PC-9 (cell line): ENCODE measurements around the gene DBH. TPM values are rescaled to one million over a fixed set of nuclear protein-coding genes. Genes with fewer than 3 reads are reported as not detected.

ENCODE experiments used
- BruUV-seq: library from RNA; stranded (reverse); fragments of 400-500 nt; replicated peaks from 2 replicates; lab custom pipeline; 2021; lab: Mats Ljungman, UMichigan
- CTCF ChIA-PET: fragments of 300-600 bp; sonication (Branson Sonifier 250); formaldehyde crosslinking; loops from one replicate; lab custom pipeline; 2022; ENCODE audit warnings: antibody characterized with exemption; lab: Charles Lee
- POLR2A ChIA-PET: fragments of 300-600 bp; sonication (Branson Sonifier 250); formaldehyde crosslinking; loops from one replicate; lab custom pipeline; 2022; ENCODE audit warnings: antibody characterized with exemption; ENCODE audit not compliant: unreplicated experiment; lab: Charles Lee
- DNase-seq, 2 experiments: peaks; one replicate each; pipeline versions ENCODE4 v3.0.0 to v3.0.0-alpha.2; 2015 to 2022; ENCODE audit warnings: mixed read lengths in 1 of 2
- H2AFZ ChIP-seq: fragments of 200-600 bp; sonication (generic); 2 replicates; pipeline ENCODE4 v1.8.1; 2017; ENCODE audit warnings: antibody characterized with exemption
- H3F3A ChIP-seq: fragments of 200-600 bp; sonication (generic); 2 replicates; pipeline ENCODE4 v1.8.1; 2017; ENCODE audit warnings: antibody characterized with exemption, mild to moderate bottlenecking, low read depth; ENCODE audit not compliant: insufficient read depth
- H3K27ac ChIP-seq: fragments of 200-600 bp; sonication (generic); 2 replicates; pipeline ENCODE4 v1.6.1; 2016; ENCODE audit warnings: mixed run types
- H3K27me3 ChIP-seq: fragments of 200-600 bp; sonication (generic); 2 replicates; pipeline ENCODE4 v1.6.1; 2016; ENCODE audit warnings: low read depth, mixed run types; ENCODE audit not compliant: insufficient read depth
- H3K36me3 ChIP-seq: fragments of 200-600 bp; sonication (generic); 2 replicates; pipeline ENCODE4 v1.6.1; 2016; ENCODE audit warnings: low read depth, mixed run types
- H3K4me1 ChIP-seq: fragments of 200-600 bp; sonication (generic); replicated peaks from 2 replicates; pipeline ENCODE4 v1.6.1; 2016; ENCODE audit warnings: mixed run types; ENCODE audit not compliant: insufficient read depth
- H3K4me2 ChIP-seq: fragments of 200-600 bp; sonication (generic); 2 replicates; pipeline ENCODE4 v1.6.1; 2017; ENCODE audit warnings: mixed run types
- H3K4me3 ChIP-seq: fragments of 200-600 bp; sonication (generic); 2 replicates; pipeline ENCODE4 v1.6.1; 2016; ENCODE audit warnings: mixed run types
- H3K79me2 ChIP-seq: fragments of 200-600 bp; sonication (generic); 2 replicates; pipeline ENCODE4 v1.6.1; 2017; ENCODE audit warnings: low read depth, mixed run types
- H3K9me2 ChIP-seq: fragments of 200-600 bp; sonication (generic); 2 replicates; pipeline ENCODE4 v1.8.1; 2017; ENCODE audit warnings: mild to moderate bottlenecking; ENCODE audit not compliant: insufficient read depth
- H3K9me3 ChIP-seq: fragments of 200-600 bp; sonication (generic); 2 replicates; pipeline ENCODE4 v1.8.1; 2016; ENCODE audit warnings: low read depth; ENCODE audit not compliant: insufficient read depth
- H4K20me1 ChIP-seq: fragments of 200-600 bp; sonication (generic); 2 replicates; pipeline ENCODE4 v1.8.1; 2017; ENCODE audit not compliant: insufficient read depth
- EZH2 ChIP-seq: fragments of 200-600 bp; sonication (generic); IDR thresholded peaks from 2 replicates; pipeline ENCODE4 v1.8.0; 2017; ENCODE audit warnings: antibody characterized with exemption, low read depth
- intact Hi-C: fragments of 100-400 bp; cut with micrococcal nuclease; formaldehyde crosslinking; loops from one replicate; pipeline ENCODE4 v1.10.0; 2022; ENCODE audit not compliant: unreplicated experiment
- total RNA-seq: library from RNA; stranded (reverse); gene quantifications from 2 replicates; pipeline ENCODE4 v1.2.3, GENCODE V29; 2021
- TF ChIP-seq, protein P1 (sequence below): fragments of 200-600 bp; sonication (generic); conservative IDR thresholded peaks from 2 replicates; pipeline ENCODE4 v1.6.1; 2017; ENCODE audit warnings: mixed run types, antibody characterized with exemption, mild to moderate bottlenecking, moderate library complexity

The DBH gene
- total RNA-seq, 1 experiment from 2014 or later: not detected

DNA sequence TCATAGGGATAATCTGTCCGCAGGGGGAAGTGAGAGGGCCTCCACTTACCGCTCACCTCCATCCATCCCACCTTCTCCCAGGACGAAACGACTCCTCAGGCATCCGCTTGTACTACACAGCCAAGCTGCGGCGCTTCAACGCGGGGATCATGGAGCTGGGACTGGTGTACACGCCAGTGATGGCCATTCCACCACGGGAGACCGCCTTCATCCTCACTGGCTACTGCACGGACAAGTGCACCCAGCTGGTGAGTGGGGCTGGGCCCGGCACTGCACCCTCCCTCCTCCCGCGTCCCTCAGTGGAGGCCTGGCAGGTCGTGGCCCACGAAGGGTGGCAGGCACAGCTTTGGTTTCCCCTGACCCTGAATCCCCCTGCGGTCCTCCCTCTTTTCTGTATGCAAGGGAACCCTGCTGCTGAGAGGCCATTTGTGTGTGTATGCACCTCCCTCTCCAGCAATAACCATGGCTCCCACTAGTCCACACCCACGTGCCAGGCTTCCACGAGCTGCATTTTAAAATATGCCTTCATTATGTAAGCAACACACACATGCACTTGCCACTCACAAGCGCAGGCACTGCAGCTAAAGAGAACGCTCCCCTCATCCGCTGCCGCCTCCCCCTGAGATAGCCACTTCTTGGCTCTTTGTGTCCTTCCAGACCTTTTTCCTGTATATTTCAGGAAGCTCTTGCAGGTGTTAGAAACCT, 11.8 kb downstream of the DBH start:
- DNase-seq: no peak
- TF ChIP-seq EZH2: no peak
- TF ChIP-seq, protein P1, sequence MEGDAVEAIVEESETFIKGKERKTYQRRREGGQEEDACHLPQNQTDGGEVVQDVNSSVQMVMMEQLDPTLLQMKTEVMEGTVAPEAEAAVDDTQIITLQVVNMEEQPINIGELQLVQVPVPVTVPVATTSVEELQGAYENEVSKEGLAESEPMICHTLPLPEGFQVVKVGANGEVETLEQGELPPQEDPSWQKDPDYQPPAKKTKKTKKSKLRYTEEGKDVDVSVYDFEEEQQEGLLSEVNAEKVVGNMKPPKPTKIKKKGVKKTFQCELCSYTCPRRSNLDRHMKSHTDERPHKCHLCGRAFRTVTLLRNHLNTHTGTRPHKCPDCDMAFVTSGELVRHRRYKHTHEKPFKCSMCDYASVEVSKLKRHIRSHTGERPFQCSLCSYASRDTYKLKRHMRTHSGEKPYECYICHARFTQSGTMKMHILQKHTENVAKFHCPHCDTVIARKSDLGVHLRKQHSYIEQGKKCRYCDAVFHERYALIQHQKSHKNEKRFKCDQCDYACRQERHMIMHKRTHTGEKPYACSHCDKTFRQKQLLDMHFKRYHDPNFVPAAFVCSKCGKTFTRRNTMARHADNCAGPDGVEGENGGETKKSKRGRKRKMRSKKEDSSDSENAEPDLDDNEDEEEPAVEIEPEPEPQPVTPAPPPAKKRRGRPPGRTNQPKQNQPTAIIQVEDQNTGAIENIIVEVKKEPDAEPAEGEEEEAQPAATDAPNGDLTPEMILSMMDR: no peak
- Histone ChIP-seq H3K9me3 (no peaks in the 10 kb centered on the region), H4K20me1 (no peaks in the 10 kb centered on the region), H3K4me3 (no peak overlapping the region), H3K9me2 (no peaks in the 10 kb centered on the region), H2AFZ (no peak overlapping the region), H3K4me2 (no peak overlapping the region), H3K36me3 (no peaks in the 10 kb centered on the region), H3F3A (no peaks in the 10 kb centered on the region), H3K4me1 (no peaks in the 10 kb centered on the region), H3K27me3 (peaks cover 98% of the 10 kb centered on the region), H3K27ac (no peak overlapping the region), H3K79me2 (no peaks in the 10 kb centered on the region)
- CTCF ChIA-PET: no interaction called here
- POLR2A ChIA-PET: no interaction called here
- BruUV-seq: no TSS peak
- intact Hi-C loops: no loop called here

- no TSS peak for BruUV-seq
- ChIA-PET CTCF (interaction anchor here (0.5 to 0.7 kb wide), 2 partner anchors 10 to 798 kb away, joined by 3 to 4 read pairs; no protein-coding TSS in a partner anchor), POLR2A (no interaction called here)
- no peak overlapping the region for H3K4me2 ChIP-seq
- no peaks in the 10 kb centered on the region for H3K9me2 ChIP-seq
- H3K27ac ChIP-seq: no peak overlapping the region
- H3K79me2 ChIP-seq: no peaks in the 10 kb centered on the region
- no peaks in the 10 kb centered on the region for H3K36me3 ChIP-seq
- DNase-seq: no peak
- intact Hi-C loops: no loop called here
- no peaks in the 10 kb centered on the region for H3K4me1 ChIP-seq
- TF ChIP-seq EZH2: no peak
- TF ChIP-seq, protein P1: no peak
- H2AFZ ChIP-seq: no peak overlapping the region
- H3K4me3 ChIP-seq: no peak overlapping the region
- peaks cover 97% of the 10 kb centered on the region for H3K27me3 ChIP-seq
- H4K20me1 ChIP-seq: no peaks in the 10 kb centered on the region
- no peaks in the 10 kb centered on the region for H3K9me3 ChIP-seq
- no peaks in the 10 kb centered on the region for H3F3A ChIP-seq
Observed at GRCh38 chr9:133649194-133649593, 13.0 kb downstream of the DBH start.

GRCh38 chr9:133650026-133650425, 13.9 kb downstream of the DBH start:
- Histone ChIP-seq H3F3A (no peaks in the 10 kb centered on the region), H4K20me1 (no peaks in the 10 kb centered on the region), H3K9me3 (no peaks in the 10 kb centered on the region), H3K4me3 (no peak overlapping the region), H3K9me2 (no peaks in the 10 kb centered on the region), H3K36me3 (no peaks in the 10 kb centered on the region), H2AFZ (no peak overlapping the region), H3K79me2 (no peaks in the 10 kb centered on the region), H3K27me3 (peaks cover 97% of the 10 kb centered on the region), H3K4me2 (no peak overlapping the region), H3K27ac (no peak overlapping the region), H3K4me1 (no peaks in the 10 kb centered on the region)
- POLR2A ChIA-PET: no interaction called here
- CTCF ChIA-PET: interaction anchor here (0.7 kb wide), 1 partner anchor 1501 kb away, joined by 4 read pairs; no protein-coding TSS in a partner anchor
- intact Hi-C loops: no loop called here
- TF ChIP-seq EZH2: no peak
- TF ChIP-seq, protein P1: no peak
- no TSS peak for BruUV-seq
- DNase-seq: no peak
